Dedifferentiated amniotic fluid mesenchymal stem cell (primary cell): ENCODE measurements around the gene ROPN1B.
"Not testable (repeated sequence)": the region's sequence is repeated elsewhere in the genome, so short reads cannot be mapped to it uniquely, and the experiment has no call there.

Experiments
- DNase-seq: peaks from one replicate; pipeline ENCODE4 v3.0.0-alpha.2; 2016; ENCODE audit errors: extremely low spot score

The ROPN1B gene

DNA sequence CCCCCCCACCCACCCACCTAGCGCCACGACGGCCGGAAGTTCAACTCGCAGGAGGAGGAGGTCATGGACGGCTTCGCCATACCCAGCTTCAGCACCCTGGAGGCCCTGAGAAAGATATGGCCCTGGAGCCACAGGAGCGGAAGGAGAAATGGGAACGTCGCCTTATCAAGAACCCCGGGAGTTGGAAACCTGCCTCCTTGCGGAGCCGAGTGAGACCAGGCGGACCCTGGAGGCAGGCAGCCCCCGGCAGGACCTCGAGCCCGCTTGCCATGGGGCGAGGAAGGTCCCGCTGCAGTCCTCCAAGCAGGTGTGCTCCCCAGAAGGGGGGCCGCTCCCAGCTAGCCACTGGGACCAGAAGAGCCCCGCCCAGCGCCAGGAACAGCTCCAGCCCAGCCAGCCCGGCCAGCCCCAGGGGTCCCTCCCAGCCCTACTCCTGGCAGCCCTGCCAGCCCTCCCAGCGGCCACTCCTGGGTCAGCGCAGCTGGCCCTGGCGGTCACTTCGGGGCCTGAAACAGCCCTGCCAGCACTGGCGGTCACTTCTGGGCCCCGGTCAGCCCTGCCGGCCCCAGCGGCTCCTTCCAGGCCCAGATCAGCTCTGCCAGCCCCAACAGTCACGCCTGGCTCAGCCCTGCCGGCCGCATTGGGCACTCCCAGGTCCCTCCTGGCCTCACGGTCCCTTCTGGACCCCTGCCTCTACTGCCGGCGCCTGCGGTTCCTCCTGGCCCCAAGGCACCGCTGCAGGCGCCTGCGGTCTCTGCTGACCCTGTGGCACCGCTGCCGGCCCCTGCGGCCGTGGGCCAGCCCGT lies 10.3 kb upstream of the ROPN1B start:
- DNase-seq, result no peak

DNA sequence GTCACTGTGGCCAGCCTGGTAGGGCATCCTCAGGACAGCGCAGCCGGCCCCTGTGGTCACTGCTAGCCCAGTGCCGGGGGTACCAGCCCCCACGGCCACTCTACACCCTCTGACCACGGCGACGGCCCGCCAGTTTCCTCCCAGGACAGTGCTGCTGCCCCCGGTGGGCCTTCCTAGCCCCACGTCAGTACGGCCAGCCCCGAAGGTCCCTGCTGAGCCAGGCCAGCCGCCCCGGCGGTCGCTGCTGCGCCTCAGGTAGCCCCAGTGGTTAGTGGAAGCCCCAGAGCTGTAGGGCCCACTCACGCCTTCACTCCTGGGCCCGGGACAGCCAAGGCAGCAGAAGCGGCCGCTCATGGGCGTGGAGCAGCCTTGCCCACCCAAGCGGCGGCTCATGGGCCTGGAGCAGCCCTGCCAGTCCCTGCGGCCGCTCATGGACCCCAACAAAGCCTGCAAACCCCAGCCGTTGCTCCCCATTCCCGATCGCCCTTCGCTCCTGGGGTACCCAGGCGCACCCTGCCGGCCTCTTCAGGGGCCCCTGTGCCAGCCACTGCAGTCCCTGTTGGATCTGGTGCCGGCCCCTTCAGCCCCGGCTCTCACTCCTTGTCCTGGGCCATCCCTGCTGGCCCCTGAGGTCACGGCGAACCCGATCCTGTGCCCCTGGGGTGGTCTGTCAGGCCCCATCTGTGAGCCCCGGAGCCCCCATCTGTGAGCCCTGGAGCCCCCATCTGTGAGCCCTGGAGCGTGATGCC lies 9.5 kb upstream of the ROPN1B start:
- no peak for DNase-seq

DNA sequence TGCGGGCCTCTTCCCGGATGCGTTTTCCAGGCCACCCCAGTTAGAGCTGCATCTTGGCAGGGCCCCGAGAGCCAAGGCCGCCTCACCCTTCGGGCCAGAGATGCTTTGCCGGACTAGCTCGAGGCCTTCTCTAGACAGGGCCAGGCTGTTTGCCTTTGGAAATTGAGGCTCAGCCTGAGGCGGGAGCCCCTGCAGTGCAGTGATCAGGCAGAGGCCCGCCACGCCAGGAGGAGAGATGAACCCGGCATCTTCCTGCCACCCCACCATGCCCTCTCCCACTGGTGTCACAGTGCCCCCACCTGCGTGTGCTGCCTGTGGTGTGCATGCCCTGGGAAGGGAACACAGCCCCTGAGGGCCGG lies 8.9 kb upstream of the ROPN1B start:
- no peak for DNase-seq

GRCh38 chr3:125960456-125961288 lies 8.3 kb upstream of the ROPN1B start:
- DNase-seq, result no peak

DNA sequence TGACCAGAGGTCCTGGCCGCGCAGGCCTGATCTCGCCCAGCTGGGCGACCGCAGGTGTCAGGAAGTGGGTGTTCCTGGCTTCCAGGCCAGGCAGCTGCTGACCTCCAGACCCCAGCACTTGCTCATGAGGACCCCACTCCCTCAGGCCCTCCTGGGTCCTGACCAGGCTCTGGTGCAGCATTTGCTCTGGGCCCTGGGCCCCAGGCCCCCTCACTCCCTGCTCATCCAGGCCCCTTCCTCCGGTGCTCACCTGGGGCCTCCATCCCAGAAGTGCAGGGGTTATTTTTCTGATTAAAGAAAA lies 7.7 kb upstream of the ROPN1B start:
- no peak for DNase-seq

DNA sequence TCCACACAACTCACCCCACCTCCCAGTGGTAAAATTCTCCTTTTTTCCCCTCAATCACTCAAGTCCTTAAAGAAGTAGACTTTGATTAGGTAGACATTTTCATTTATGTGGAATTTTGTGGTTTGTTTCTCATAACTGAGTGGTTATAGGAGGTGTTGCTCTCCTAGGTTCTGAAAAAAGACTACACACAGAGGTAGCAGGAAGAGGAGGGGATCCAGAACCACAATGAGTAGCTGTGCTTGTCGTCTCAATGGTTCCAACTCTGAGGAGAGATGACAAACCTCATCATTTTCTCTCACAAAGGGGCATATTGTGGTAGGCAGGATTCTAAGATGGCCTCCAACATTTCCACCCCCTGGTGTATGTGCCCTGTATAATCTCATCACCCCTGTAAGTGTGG lies 5.1 kb upstream of the ROPN1B start:
- not testable (repeated sequence) for DNase-seq

- no peak for DNase-seq
Observed at GRCh38 chr3:125965505-125965904, 3.5 kb upstream of the ROPN1B start.

DNA sequence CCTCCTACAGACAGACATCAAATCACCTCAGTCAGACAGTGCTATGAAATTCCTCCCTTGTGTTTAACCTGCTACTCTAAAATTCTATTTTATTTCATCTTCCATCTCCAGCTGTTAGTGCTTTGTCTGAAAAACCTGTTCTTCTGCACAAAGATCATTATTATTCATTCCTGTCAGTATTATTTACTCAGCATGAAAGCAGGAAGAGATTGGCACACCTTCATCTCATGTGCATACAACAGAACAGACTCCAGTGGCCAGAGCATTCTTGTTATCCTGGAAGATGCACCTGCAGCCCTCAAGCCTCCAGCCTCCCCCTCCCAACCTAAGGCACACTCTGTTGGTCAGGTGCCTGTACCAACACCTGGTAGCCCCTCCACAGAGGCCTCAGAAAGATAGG lies 1.8 kb upstream of the ROPN1B start:
- no peak for DNase-seq

GRCh38 chr3:125968121-125968520 lies 857 bp upstream of the ROPN1B start:
- not testable (repeated sequence) for DNase-seq

DNA sequence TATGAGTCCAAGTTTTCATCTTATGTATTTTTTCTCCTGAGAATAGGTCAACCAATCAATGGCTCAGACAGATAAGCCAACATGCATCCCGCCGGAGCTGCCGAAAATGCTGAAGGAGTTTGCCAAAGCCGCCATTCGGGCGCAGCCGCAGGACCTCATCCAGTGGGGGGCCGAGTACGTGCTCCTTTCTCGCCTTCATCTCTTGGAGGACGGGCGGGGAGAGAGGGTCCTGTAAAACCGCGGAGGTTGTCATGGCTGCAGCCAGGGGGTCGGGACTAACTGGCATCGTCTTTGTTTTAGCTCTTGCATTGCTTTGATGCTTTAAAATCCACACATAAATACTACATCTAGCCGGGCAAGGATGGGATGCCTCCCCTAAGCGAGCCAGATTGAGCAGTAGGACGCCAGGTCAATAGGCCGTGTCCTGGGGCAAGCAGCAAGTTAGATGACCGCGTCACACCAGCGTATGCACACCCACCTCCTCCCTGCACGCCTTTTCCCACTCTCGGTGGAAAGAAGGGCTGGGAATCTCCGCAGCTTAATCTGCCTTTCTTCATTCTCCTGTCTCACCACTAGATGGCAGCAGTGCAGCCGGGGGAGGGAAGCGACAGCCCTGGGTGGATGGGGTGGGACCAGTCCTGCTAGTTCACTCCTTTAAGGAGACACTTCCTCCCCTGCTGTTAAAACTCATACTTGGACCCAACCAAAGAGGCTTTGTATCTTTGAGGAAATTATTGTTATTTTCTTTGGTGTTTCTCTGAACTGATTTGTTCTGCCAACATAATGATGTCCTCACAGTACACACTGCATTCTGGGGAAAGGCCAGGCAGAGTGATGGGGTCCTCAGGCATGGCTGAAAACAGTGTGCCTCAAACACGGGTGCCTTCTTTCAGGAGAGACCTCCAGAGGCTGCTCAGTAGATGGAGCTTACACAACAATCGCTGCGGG lies 3.3 kb downstream of the ROPN1B start:
- DNase-seq, result not testable (repeated sequence)

DNA sequence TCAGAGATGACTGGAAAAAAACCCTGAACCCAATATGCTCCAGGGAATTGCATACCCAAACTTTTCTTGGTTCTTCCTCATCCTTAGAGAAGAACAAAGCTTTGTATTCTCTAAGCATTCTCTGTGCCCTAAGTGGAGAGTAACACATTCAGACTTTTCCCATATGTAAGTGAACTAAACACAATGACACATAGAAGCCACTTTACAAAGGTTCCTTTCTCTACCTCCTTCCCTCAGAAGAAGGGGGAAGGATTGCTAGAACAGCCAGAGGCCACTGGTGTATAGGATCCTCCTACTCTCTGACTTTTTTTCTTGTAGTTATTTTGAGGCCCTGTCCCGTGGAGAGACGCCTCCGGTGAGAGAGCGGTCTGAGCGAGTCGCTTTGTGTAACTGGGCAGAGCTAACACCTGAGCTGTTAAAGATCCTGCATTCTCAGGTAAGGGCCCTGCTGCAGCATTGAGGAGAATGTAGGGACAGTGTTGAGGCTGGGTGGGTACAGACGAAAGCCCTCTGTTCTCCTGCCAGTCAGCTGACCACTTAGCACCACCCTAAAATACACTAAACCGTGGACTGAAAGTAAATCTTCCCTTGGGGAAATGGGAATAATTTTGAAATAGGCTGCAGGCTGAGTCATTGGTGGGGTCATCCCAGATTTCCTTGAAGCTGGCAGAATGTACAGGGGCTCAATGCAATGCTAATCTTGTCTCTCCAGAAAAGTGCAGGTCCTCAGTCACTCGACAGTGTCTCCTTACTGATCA lies 6.4 kb downstream of the ROPN1B start:
- not testable (repeated sequence) for DNase-seq

DNA sequence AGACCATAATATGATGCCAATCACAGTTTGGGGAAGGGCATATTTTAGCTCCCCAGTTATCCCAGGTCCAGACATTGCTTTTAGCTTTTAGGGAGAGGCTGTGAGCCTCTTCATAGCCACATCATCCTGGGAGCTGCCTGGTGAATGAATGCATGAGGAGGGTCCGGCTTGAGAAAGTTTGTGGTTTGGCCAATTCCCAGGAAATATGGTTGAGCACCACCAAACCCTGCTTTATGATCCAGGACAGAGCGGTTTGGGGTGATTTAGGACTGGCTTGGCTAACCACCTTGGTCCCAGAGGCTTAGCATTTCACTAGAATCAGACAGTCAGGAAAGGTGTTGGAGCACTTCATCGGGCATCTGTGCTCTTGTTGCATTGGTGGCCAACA lies 7.0 kb downstream of the ROPN1B start:
- DNase-seq, result not testable (repeated sequence)

- DNase-seq, result not testable (repeated sequence)
Observed at GRCh38 chr3:125977104-125977503, 8.1 kb downstream of the ROPN1B start.

DNA sequence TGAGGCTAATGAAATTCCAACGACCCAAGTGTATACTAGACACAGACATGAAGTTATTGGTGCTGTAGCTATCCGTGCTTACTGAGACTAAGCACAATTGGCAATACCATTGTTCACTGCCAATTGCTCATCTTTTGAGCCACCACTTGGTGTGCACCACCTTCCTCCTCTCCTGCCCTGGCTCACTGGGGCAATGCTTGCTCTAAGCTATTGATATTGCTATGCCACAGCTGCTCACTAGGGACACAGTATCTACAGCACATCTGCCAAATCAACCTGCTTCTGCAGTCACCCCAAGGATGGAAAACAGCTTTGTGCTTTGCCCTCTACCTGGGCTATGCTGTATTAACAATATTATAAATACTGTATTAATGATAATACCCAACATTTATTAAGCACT lies 16.0 kb downstream of the ROPN1B start:
- DNase-seq, result not testable (repeated sequence)

DNA sequence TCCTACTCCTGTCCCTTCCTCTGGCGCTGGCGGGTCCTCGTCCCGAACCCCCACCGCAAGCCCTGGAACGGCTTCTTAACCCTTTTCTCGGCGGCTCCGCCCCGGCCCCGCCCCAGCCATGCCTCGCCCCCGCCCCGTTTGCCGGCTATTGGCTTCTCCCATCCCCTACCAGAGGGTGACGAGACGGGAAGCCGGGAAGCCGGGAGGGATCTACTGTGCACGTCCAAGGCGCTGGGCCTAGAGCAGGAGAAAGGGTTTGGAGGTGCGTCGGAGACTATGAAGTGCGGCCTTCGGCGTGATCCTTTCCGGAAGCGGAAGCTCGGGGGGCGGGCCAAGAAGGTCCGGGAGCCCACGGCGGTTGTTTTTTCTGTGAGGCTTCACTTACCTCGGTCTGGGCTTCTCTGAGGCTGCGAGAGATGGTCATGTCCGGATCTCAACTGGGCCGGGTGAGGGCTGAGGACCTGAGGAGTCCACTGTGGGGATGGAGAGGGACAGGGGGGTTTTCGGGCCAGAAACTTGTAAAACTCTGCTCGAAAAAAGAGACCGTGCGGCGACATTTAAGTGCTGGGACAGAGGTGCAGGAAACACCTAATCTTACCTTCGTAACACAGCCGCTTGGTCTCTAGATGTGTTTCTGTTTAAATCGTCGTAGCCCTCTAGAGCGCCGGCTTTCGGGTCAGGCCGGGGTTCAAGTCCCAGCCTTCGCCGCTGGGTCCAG lies 21.4 kb downstream of the ROPN1B start:
- DNase-seq, result peak; percentile 85

GRCh38 chr3:125996751-125997150 lies 27.8 kb downstream of the ROPN1B start:
- not testable (repeated sequence) for DNase-seq

DNA sequence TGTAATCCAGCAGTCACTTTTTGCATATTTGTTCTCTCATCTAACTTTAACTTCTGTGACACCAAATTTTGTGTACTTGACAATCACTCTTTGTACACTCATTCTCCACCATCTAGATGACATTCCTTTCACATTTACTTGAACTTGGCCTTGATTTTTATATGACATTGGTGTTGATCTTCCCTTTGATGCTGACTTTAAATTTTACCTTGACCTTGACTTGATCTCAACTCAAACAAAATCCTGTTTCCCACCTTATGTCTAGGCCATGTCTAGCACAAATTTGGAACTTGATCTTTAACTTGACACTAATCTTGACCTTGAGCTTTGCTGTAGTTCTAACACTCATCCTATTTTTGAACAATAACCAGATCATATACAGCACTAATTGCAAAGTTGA lies 33.2 kb downstream of the ROPN1B start:
- DNase-seq, result no peak

DNA sequence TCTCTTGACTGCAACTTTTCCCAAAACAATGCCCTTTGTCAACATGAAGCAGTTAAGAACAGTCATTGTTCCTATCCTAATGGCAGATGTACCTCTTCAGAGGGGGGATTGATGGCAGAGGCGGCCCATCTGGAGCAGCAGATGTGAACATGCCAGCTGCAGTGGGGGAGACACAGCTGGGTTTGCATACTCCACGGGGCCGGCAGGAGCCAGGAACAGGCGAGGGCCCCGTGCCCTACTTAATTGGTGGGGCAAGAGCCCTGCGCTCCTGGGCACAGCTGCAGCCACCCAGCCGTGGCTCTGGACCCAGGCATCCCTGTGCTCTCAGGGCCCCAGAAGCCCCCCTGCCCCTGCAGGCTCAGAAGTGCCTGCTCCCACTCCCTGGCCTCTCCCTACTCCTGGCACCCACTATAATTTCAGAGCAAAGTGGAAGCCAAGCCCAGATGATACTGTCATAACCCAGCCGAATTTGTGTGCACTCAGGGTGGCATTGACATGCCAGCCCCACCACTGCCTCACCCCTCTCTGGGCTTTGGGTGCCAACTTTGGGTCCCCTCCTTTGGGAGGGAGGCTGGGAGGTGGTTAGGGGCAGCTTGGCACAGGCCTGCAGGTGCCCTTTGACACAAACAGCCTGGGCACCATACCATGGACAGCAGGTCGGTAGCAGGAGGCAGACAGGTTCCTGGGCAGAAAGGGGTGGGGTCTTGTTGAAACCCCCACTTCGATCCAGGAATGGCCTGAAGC lies 34.6 kb downstream of the ROPN1B start:
- DNase-seq, result no peak

DNA sequence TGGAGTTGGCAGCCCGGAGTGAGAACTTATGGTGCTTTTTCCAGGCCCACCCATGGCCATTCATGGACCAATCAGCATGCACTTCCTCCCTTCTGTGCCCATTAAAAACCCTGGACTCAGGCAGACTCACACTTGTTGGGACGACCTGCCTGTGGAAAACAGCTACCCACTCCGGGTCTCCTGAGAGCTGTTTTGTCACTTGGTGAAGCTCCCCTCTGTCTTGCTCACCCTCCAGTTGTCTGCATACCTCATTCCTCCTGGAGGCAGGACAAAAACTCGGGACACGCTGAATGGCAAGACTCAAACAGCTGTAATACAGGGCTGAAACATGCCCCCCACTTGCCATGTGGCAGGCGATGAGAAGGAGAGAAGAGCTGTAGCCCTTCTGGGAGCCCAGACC lies 35.2 kb downstream of the ROPN1B start:
- no peak for DNase-seq
